OCI-LY1 (cell line): ENCODE results near the gene ZNF366.

Experiments used
- EZH2 ChIP-seq: fragments of 200-600 bp; sonication (generic), shearing (Covaris generic); IDR thresholded peaks from 2 replicates; pipeline ENCODE4 v1.8.0; 2017; ENCODE audit warnings: borderline replicate concordance, mixed run types, mild to moderate bottlenecking, antibody characterized with exemption, low read length, moderate library complexity, mixed read lengths
- TF ChIP-seq, protein P1 (sequence below): fragments of 200-600 bp; sonication (generic), shearing (Covaris generic); IDR thresholded peaks from 2 replicates; pipeline ENCODE4 v1.5.1; 2017; ENCODE audit warnings: mild to moderate bottlenecking, antibody characterized with exemption, low read length, moderate library complexity, mixed read lengths

DNA sequence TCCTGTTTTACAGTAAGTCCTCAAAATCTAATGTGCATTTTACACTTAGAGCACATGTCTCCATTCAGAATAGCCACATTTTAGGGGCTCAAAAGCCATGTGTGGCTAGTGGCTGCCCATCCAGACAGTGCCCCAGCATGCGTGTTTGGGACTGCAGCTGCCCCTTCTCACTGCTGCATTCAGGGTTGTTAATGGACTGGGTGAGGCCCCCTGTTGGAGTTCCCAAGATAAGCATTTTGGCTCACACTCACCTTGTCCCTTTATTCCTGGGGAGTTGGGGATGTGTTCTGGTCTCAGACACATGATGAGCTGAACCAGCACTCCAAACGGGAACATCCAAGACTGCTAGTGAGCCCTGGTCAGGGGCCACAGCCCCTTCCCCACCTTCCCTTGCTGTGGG is 22.2 kb upstream of the ZNF366 start:
- no peak for TF ChIP-seq EZH2
- TF ChIP-seq, protein P1, sequence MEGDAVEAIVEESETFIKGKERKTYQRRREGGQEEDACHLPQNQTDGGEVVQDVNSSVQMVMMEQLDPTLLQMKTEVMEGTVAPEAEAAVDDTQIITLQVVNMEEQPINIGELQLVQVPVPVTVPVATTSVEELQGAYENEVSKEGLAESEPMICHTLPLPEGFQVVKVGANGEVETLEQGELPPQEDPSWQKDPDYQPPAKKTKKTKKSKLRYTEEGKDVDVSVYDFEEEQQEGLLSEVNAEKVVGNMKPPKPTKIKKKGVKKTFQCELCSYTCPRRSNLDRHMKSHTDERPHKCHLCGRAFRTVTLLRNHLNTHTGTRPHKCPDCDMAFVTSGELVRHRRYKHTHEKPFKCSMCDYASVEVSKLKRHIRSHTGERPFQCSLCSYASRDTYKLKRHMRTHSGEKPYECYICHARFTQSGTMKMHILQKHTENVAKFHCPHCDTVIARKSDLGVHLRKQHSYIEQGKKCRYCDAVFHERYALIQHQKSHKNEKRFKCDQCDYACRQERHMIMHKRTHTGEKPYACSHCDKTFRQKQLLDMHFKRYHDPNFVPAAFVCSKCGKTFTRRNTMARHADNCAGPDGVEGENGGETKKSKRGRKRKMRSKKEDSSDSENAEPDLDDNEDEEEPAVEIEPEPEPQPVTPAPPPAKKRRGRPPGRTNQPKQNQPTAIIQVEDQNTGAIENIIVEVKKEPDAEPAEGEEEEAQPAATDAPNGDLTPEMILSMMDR, result no peak
